GM23338 (cell line): ENCODE results near the gene GHRH. TPM values are rescaled to one million over a fixed set of nuclear protein-coding genes. Genes with fewer than 3 reads are reported as not detected.

ENCODE experiments used
- ATAC-seq: fragments of 200-7000 bp; cut with Tn5 transposase; 3 replicates; pipeline ENCODE4 v1.9.1; 2020
- DNase-seq: peaks from one replicate; pipeline ENCODE4 v3.0.0-alpha.2; 2015; ENCODE audit warnings: low spot score
- H2AFZ ChIP-seq: fragments of 200-600 bp; sonication (generic); 2 replicates; pipeline ENCODE4 v1.8.0; 2016; ENCODE audit warnings: antibody characterized with exemption, mild to moderate bottlenecking, moderate library complexity
- H3F3A ChIP-seq: fragments of 200-600 bp; sonication (generic); replicated peaks from 2 replicates; pipeline ENCODE4 v1.8.0; 2017; ENCODE audit warnings: antibody characterized with exemption, mixed run types, low read depth
- H3K27ac ChIP-seq: fragments of 200-600 bp; sonication (generic); 2 replicates; pipeline ENCODE4 v1.6.1; 2016; ENCODE audit warnings: low read depth
- H3K27me3 ChIP-seq: fragments of 200-600 bp; sonication (generic); 2 replicates; pipeline ENCODE4 v1.8.0; 2016; ENCODE audit warnings: mild to moderate bottlenecking, mixed run types, moderate library complexity; ENCODE audit not compliant: insufficient read depth
- H3K36me3 ChIP-seq: fragments of 200-600 bp; sonication (generic); 2 replicates; pipeline ENCODE4 v1.8.0; 2016; ENCODE audit warnings: mild to moderate bottlenecking; ENCODE audit not compliant: insufficient read depth
- H3K4me1 ChIP-seq: fragments of 200-600 bp; sonication (generic); 2 replicates; pipeline ENCODE4 v1.8.0; 2016; ENCODE audit warnings: mild to moderate bottlenecking, moderate library complexity; ENCODE audit not compliant: insufficient read depth
- H3K4me2 ChIP-seq: fragments of 200-600 bp; sonication (generic); 2 replicates; pipeline ENCODE4 v1.7.1; 2017; ENCODE audit warnings: mixed run types
- H3K4me3 ChIP-seq: fragments of 200-600 bp; sonication (generic); 2 replicates; pipeline ENCODE4 v1.6.1; 2016; ENCODE audit warnings: mixed run types
- H3K79me2 ChIP-seq: fragments of 200-600 bp; sonication (generic); replicated peaks from 2 replicates; pipeline ENCODE4 v1.8.0; 2017; ENCODE audit warnings: mild to moderate bottlenecking; ENCODE audit not compliant: insufficient read depth
- H3K9me2 ChIP-seq: fragments of 200-600 bp; sonication (generic); 2 replicates; pipeline ENCODE4 v1.8.0; 2017; ENCODE audit not compliant: insufficient read depth
- H4K20me1 ChIP-seq: fragments of 200-600 bp; sonication (generic); replicated peaks from 2 replicates; pipeline ENCODE4 v1.8.0; 2017; ENCODE audit warnings: mild to moderate bottlenecking; ENCODE audit not compliant: insufficient read depth
- H3K27ac Mint-ChIP-seq: 2 replicates; pipeline ENCODE4 v1.8.0; 2020; ENCODE audit warnings: inconsistent platforms, mild to moderate bottlenecking, moderate library complexity, mixed read lengths
- H3K27me3 Mint-ChIP-seq: 3 replicates; pipeline ENCODE4 v1.8.0; 2022; ENCODE audit warnings: low read depth, mild to moderate bottlenecking, moderate library complexity, mixed read lengths, inconsistent platforms; ENCODE audit not compliant: insufficient read depth, poor library complexity
- H3K36me3 Mint-ChIP-seq: 3 replicates; pipeline ENCODE4 v1.8.0; 2021; ENCODE audit warnings: low read depth, mild to moderate bottlenecking, inconsistent platforms, moderate library complexity, mixed read lengths
- H3K4me1 Mint-ChIP-seq: 3 replicates; pipeline ENCODE4 v1.8.0; 2020; ENCODE audit warnings: mild to moderate bottlenecking, inconsistent platforms, mixed read lengths
- H3K4me3 Mint-ChIP-seq: 3 replicates; pipeline ENCODE4 v1.8.0; 2021; ENCODE audit warnings: moderate library complexity, mild to moderate bottlenecking, inconsistent platforms, mixed read lengths
- H3K9me3 Mint-ChIP-seq: 3 replicates; pipeline ENCODE4 v1.8.0; 2020; ENCODE audit warnings: moderate library complexity, mild to moderate bottlenecking, inconsistent platforms, mixed read lengths
- CREB1 ChIP-seq: fragments of 250-450 bp; sonication (Bioruptor Pico); IDR thresholded peaks from 2 replicates; pipeline ENCODE4 v1.5.0; 2020; ENCODE audit warnings: low read depth, mild to moderate bottlenecking, moderate library complexity
- EZH2 ChIP-seq: fragments of 200-600 bp; sonication (generic); IDR thresholded peaks from one replicate; pipeline ENCODE4 v1.8.0; 2017; ENCODE audit warnings: antibody characterized with exemption, mild to moderate bottlenecking, low read depth; ENCODE audit not compliant: unreplicated experiment
- EZH2phosphoT487 ChIP-seq: fragments of 200-600 bp; sonication (generic); IDR thresholded peaks from one replicate; pipeline ENCODE4 v1.8.1; 2018; ENCODE audit warnings: antibody characterized with exemption; ENCODE audit not compliant: unreplicated experiment
- JUNB ChIP-seq: IDR thresholded peaks from one replicate; pipeline ENCODE4 v1.6.1; 2016; ENCODE audit warnings: antibody characterized with exemption; ENCODE audit not compliant: unreplicated experiment
- NANOG ChIP-seq: IDR thresholded peaks from 2 replicates; pipeline ENCODE4 v1.6.1; 2016; ENCODE audit warnings: antibody characterized with exemption, borderline replicate concordance
- POLR2AphosphoS5 ChIP-seq: IDR thresholded peaks from 2 replicates; pipeline ENCODE4 v1.6.1; 2016; ENCODE audit warnings: antibody characterized with exemption, low read depth
- STAT1 ChIP-seq: IDR thresholded peaks from one replicate; pipeline ENCODE4 v1.6.1; 2016; ENCODE audit warnings: antibody characterized with exemption; ENCODE audit not compliant: unreplicated experiment
- ZNF114 ChIP-seq: fragments of 250-450 bp; sonication (Bioruptor Pico); IDR thresholded peaks from 2 replicates; pipeline ENCODE4 v1.5.0; 2020; ENCODE audit warnings: mild to moderate bottlenecking, moderate library complexity
- ZNF331 ChIP-seq: fragments of 250-450 bp; sonication (Bioruptor Pico); IDR thresholded peaks from 2 replicates; pipeline ENCODE4 v1.5.0; 2020; ENCODE audit warnings: low read depth, mild to moderate bottlenecking, moderate library complexity
- polyA plus RNA-seq: library from polyadenylated mRNA; unstranded; fragments of >200 nt; fragmentation: Nextera tagmentation; extraction: Ambion mirVana; gene quantifications from 2 replicates; pipeline ENCODE4 v1.2.1, GENCODE V29; 2016
- total RNA-seq: library from RNA; depleted of rRNA; stranded (reverse); fragments of >200 nt; shearing (Covaris generic); gene quantifications from 2 replicates; pipeline ENCODE4 v1.2.3, GENCODE V29; 2014
- TF ChIP-seq, protein P1 (sequence below): fragments of 250-450 bp; sonication (Bioruptor Pico); IDR thresholded peaks from 2 replicates; pipeline ENCODE4 v1.5.0; 2020; ENCODE audit warnings: mild to moderate bottlenecking, moderate library complexity
- TF ChIP-seq, protein P2 (sequence below): IDR thresholded peaks from 2 replicates; pipeline ENCODE4 v1.6.1; 2016; ENCODE audit warnings: antibody characterized with exemption
- TF ChIP-seq, protein P3 (sequence below), 2 experiments: fragments of 200-600 bp in 1 of 2; sonication (generic) in 1 of 2; conservative IDR thresholded peaks; 2 replicates each; pipeline versions ENCODE4 v1.5.1 to v1.6.1; 2016 to 2017; ENCODE audit warnings: antibody characterized with exemption in 2 of 2, low read depth in 2 of 2, mild to moderate bottlenecking in 2 of 2, moderate library complexity in 1 of 2

GHRH gene
- total and polyA plus RNA-seq, 2 experiments from 2014 or later: 0.40 TPM; not detected in 1

DNA sequence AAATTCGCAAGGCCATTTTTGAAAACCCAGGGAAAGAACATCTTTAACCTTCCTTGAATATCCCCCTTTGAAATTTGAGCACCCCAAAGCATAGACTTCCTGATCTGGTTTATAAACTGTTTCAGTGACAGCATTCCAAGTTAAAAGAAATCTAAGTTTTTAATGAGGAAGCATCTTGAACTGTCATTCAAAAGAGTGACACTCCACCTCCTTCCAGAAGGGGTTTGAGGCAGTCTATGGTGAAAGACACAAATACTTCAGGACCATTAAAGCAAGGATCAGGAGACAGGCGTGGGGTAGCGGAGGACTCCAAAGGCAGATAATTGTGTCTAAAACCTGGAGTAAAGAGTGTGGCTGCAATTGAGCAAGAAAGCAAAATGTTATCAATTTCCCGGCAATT is 691 bp downstream of the GHRH start:
- Histone ChIP-seq H3K27me3 (no peaks in the 10 kb centered on the region), H3K4me3 (no peak overlapping the region), H3K4me2 (0 out of 2 replicates have a peak overlapping the region, but pooled peaks have one; percentile 3), H3K79me2 (no peaks in the 10 kb centered on the region), H3K27ac (no peak overlapping the region), H4K20me1 (no peaks in the 10 kb centered on the region), H3K36me3 (no peaks in the 10 kb centered on the region), H3K4me1 (peaks cover 12% of the 10 kb centered on the region; the same call in 1 of the 2 replicates), H3F3A (0 out of 2 replicates have a peak, but pooled peaks cover 6% of the 10 kb centered on the region), H2AFZ (peak overlapping the region; percentile 6; the same call in 1 of the 2 replicates), H3K9me2 (no peaks in the 10 kb centered on the region)
- Mint-ChIP-seq H3K27me3 (peaks cover 13% of the 10 kb centered on the region), H3K9me3 (no peaks in the 10 kb centered on the region), H3K4me1 (peaks cover 34% of the 10 kb centered on the region), H3K4me3 (no peak overlapping the region), H3K36me3 (no peaks in the 10 kb centered on the region), H3K27ac (no peak overlapping the region)
- DNase-seq: no peak
- TF ChIP-seq, protein P1, sequence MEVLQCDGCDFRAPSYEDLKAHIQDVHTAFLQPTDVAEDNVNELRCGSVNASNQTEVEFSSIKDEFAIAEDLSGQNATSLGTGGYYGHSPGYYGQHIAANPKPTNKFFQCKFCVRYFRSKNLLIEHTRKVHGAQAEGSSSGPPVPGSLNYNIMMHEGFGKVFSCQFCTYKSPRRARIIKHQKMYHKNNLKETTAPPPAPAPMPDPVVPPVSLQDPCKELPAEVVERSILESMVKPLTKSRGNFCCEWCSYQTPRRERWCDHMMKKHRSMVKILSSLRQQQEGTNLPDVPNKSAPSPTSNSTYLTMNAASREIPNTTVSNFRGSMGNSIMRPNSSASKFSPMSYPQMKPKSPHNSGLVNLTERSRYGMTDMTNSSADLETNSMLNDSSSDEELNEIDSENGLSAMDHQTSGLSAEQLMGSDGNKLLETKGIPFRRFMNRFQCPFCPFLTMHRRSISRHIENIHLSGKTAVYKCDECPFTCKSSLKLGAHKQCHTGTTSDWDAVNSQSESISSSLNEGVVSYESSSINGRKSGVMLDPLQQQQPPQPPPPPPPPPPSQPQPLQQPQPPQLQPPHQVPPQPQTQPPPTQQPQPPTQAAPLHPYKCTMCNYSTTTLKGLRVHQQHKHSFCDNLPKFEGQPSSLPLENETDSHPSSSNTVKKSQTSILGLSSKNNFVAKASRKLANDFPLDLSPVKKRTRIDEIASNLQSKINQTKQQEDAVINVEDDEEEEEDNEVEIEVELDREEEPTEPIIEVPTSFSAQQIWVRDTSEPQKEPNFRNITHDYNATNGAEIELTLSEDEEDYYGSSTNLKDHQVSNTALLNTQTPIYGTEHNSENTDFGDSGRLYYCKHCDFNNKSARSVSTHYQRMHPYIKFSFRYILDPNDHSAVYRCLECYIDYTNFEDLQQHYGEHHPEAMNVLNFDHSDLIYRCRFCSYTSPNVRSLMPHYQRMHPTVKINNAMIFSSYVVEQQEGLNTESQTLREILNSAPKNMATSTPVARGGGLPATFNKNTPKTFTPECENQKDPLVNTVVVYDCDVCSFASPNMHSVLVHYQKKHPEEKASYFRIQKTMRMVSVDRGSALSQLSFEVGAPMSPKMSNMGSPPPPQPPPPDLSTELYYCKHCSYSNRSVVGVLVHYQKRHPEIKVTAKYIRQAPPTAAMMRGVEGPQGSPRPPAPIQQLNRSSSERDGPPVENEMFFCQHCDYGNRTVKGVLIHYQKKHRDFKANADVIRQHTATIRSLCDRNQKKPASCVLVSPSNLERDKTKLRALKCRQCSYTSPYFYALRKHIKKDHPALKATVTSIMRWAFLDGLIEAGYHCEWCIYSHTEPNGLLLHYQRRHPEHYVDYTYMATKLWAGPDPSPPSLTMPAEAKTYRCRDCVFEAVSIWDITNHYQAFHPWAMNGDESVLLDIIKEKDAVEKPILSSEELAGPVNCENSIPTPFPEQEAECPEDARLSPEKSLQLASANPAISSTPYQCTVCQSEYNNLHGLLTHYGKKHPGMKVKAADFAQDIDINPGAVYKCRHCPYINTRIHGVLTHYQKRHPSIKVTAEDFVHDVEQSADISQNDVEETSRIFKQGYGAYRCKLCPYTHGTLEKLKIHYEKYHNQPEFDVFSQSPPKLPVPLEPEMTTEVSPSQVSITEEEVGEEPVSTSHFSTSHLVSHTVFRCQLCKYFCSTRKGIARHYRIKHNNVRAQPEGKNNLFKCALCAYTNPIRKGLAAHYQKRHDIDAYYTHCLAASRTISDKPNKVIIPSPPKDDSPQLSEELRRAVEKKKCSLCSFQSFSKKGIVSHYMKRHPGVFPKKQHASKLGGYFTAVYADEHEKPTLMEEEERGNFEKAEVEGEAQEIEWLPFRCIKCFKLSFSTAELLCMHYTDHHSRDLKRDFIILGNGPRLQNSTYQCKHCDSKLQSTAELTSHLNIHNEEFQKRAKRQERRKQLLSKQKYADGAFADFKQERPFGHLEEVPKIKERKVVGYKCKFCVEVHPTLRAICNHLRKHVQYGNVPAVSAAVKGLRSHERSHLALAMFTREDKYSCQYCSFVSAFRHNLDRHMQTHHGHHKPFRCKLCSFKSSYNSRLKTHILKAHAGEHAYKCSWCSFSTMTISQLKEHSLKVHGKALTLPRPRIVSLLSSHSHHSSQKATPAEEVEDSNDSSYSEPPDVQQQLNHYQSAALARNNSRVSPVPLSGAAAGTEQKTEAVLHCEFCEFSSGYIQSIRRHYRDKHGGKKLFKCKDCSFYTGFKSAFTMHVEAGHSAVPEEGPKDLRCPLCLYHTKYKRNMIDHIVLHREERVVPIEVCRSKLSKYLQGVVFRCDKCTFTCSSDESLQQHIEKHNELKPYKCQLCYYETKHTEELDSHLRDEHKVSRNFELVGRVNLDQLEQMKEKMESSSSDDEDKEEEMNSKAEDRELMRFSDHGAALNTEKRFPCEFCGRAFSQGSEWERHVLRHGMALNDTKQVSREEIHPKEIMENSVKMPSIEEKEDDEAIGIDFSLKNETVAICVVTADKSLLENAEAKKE (CRISPR knock-in tag): no peak
- no peak for TF ChIP-seq EZH2
- TF ChIP-seq, protein P2, sequence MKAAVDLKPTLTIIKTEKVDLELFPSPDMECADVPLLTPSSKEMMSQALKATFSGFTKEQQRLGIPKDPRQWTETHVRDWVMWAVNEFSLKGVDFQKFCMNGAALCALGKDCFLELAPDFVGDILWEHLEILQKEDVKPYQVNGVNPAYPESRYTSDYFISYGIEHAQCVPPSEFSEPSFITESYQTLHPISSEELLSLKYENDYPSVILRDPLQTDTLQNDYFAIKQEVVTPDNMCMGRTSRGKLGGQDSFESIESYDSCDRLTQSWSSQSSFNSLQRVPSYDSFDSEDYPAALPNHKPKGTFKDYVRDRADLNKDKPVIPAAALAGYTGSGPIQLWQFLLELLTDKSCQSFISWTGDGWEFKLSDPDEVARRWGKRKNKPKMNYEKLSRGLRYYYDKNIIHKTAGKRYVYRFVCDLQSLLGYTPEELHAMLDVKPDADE: no peak
- no peak for ATAC-seq

DNA sequence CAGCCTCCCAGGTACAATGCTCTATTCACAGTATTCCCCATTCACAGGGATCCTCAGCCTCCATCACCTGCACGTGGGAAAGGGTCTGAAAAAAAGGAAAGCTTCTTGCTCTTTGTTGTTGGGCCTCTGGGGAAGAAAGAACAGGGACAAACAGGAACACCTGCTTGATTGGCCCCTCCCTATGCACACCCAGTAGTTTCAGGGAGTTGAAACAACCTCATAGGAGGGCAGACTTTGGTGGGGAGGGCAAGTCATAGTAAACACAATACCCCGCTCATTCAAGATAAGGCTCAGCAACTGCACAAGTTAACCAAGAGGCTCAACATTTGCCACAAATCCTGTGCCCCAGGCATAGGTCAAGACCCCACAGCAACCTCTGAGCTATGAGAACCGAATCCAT is 1.7 kb downstream of the GHRH start:
- no peaks in the 10 kb centered on the region for H3K36me3 ChIP-seq
- no peaks in the 10 kb centered on the region for H3K9me2 ChIP-seq
- no peak for DNase-seq
- no peak overlapping the region for H3K4me3 ChIP-seq
- Mint-ChIP-seq H3K36me3 (no peaks in the 10 kb centered on the region), H3K4me1 (peaks cover 34% of the 10 kb centered on the region), H3K27me3 (peaks cover 13% of the 10 kb centered on the region), H3K27ac (no peak overlapping the region), H3K4me3 (no peak overlapping the region), H3K9me3 (no peaks in the 10 kb centered on the region)
- H3F3A ChIP-seq: 0 out of 2 replicates have a peak, but pooled peaks cover 6% of the 10 kb centered on the region
- H2AFZ ChIP-seq: peak overlapping the region; percentile 94
- H3K27ac ChIP-seq: no peak overlapping the region
- peaks cover 12% of the 10 kb centered on the region; the same call in 1 of the 2 replicates for H3K4me1 ChIP-seq
- ATAC-seq: no peak
- H3K27me3 ChIP-seq: no peaks in the 10 kb centered on the region
- H3K4me2 ChIP-seq: no peak overlapping the region
- no peaks in the 10 kb centered on the region for H3K79me2 ChIP-seq
- TF ChIP-seq ZNF114 (CRISPR knock-in tag) (no peak), JUNB (no peak), STAT1 (no peak), EZH2 (no peak), EZH2phosphoT487 (no peak), ZNF331 (CRISPR knock-in tag) (no peak), NANOG (no peak), POLR2AphosphoS5 (no peak), CREB1 (no peak)
- TF ChIP-seq, protein P2: no peak
- TF ChIP-seq, protein P3, sequence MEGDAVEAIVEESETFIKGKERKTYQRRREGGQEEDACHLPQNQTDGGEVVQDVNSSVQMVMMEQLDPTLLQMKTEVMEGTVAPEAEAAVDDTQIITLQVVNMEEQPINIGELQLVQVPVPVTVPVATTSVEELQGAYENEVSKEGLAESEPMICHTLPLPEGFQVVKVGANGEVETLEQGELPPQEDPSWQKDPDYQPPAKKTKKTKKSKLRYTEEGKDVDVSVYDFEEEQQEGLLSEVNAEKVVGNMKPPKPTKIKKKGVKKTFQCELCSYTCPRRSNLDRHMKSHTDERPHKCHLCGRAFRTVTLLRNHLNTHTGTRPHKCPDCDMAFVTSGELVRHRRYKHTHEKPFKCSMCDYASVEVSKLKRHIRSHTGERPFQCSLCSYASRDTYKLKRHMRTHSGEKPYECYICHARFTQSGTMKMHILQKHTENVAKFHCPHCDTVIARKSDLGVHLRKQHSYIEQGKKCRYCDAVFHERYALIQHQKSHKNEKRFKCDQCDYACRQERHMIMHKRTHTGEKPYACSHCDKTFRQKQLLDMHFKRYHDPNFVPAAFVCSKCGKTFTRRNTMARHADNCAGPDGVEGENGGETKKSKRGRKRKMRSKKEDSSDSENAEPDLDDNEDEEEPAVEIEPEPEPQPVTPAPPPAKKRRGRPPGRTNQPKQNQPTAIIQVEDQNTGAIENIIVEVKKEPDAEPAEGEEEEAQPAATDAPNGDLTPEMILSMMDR (conservative IDR thresholded peaks at IDR 0.05; ENCODE audit: low read depth in 2 of 2): no peak
- H4K20me1 ChIP-seq: no peaks in the 10 kb centered on the region
